Pancreas (tissue), 10 donors: ENCODE data around the gene SLC39A11. TPM values are rescaled to one million over a fixed set of nuclear protein-coding genes. Genes with fewer than 3 reads are reported as not detected.

Experiments used
- ATAC-seq, 4 donors: fragments of 200-7000 bp; cut with Tn5 transposase; one replicate each; pipeline versions ENCODE4 v1.8.0 to v1.9.1; 2020; ENCODE audit warnings: mild to moderate bottlenecking in 4 of 4, moderate library complexity in 4 of 4
- DNase-seq, 6 donors: peaks; one replicate each; pipeline ENCODE4 v3.0.0-alpha.2; 2020
- FAIRE-seq: peaks from 2 replicates; lab custom pipeline; 2012; peaks lifted over from hg19 to GRCh38; lab: Jason Lieb, UNC
- H3K27ac ChIP-seq, 4 donors: fragments of 200-600 bp; sonication (generic); 1 replicate in 3 of 4; 2 replicates in 1 of 4; pipeline versions ENCODE4 v1.5.0 to v1.8.0; 2020
- H3K27me3 ChIP-seq, 4 donors: fragments of 200-600 bp; one replicate each; pipeline ENCODE4 v1.8.0; 2021
- H3K36me3 ChIP-seq, 3 donors: fragments of 200-600 bp; sonication (generic) in 1 of 3; one replicate each; pipeline versions ENCODE4 v1.5.0 to v1.8.0; 2020 to 2021
- H3K4me1 ChIP-seq, 3 donors: fragments of 200-600 bp; one replicate each; pipeline ENCODE4 v1.8.0; 2021
- H3K4me3 ChIP-seq, 4 donors: fragments of 200-600 bp; sonication (generic) in 2 of 4; one replicate each; pipeline versions ENCODE4 v1.5.0 to v1.8.0; 2020 to 2021
- H3K9me3 ChIP-seq, 4 donors: fragments of 200-600 bp; one replicate each; pipeline ENCODE4 v1.8.0; 2021
- CTCF ChIP-seq, 4 donors: fragments of 200-600 bp; sonication (generic) in 3 of 4; IDR thresholded peaks; one replicate each; pipeline versions ENCODE4 v1.5.0 to v1.8.0; 2021; ENCODE audit warnings: antibody characterized with exemption in 4 of 4
- WGBS, 2 donors: extraction: QIAGEN DNeasy Blood & Tissue Kit; methylation state at CpG; one replicate each; pipeline ENCODE4 v1.1.7; 2013; 5-methylcytosine and 5-hydroxymethylcytosine counted together
- intact Hi-C, 3 donors: fragments of 100-400 bp; cut with DNase I; formaldehyde crosslinking; loops; one replicate each; pipeline versions ENCODE4 v1.11.1 to v1.14.2; 2022
- polyA plus RNA-seq, 2 donors: library from polyadenylated mRNA; stranded (reverse); fragments of 200-250 nt; gene quantifications; one replicate each; pipeline ENCODE4 v1.2.3, GENCODE V29; 2013
- total RNA-seq, 6 donors: library from RNA; stranded (reverse); fragmentation: NEBNext Ultra II Directional in 4 of 6; extraction: Animal tissue kit (Norgen Biotek cat#: 25700) in 4 of 6; gene quantifications; one replicate each; pipeline versions ENCODE4 v1.2.1 to v1.2.4, GENCODE V29; 2021 to 2023
- donor health status: healthy with polysubstance abuse.
- donor health status: DM: no; HTN: no; CAD: no; lungs with moderate emphysema.
- donor health status: DM: no; HTN: no; CAD: no.
- donor health status: control.
- donor health status: control.
- donor health status: Bipolar disorder and iron deficiency.
- donor health status: DM: yes; HTN: yes; CAD: no.
- donor health status: DM: no; HTN: no; CAD: no.
- donor health status: DM: no; HTN: no; CAD: no.
- donor health status: DM: yes; HTN: yes; CAD: no.

The SLC39A11 gene
- total and polyA plus RNA-seq, 8 donors: 7.9 to 32.9 (median 19.9) TPM

GRCh38 chr17:72732893-72733618, 359.4 kb downstream of the SLC39A11 start:
- H3K4me1 ChIP-seq: no peaks in the 10 kb centered on the region
- no peak for FAIRE-seq
- no peaks in the 10 kb centered on the region for H3K27me3 ChIP-seq
- H3K36me3 ChIP-seq: peaks cover 0 to 5% (median 0%) of the 10 kb centered on the region in 3 donors
- intact Hi-C loops: no loop called here
- no peak overlapping the region for H3K27ac ChIP-seq
- ATAC-seq: no peak
- no peak for DNase-seq
- TF ChIP-seq CTCF (IDR thresholded peaks at IDR 0.05): no peak
- no peak overlapping the region for H3K4me3 ChIP-seq
- WGBS, 2 donors: 92 to 94% methylated on average over 8 of the region's 8 CpGs
- H3K9me3 ChIP-seq: no peaks in the 10 kb centered on the region

- ATAC-seq (no peak), FAIRE-seq (no peak), DNase-seq (no peak)
- Histone ChIP-seq H3K4me1 (no peaks in the 10 kb centered on the region), H3K9me3 (no peaks in the 10 kb centered on the region), H3K36me3 (no peaks in the 10 kb centered on the region), H3K27ac (no peak overlapping the region), H3K4me3 (no peak overlapping the region), H3K27me3 (no peaks in the 10 kb centered on the region)
- WGBS, 2 donors: 63 to 73% methylated on average over 7 of the region's 7 CpGs
- intact Hi-C loops: no loop called here
- TF ChIP-seq CTCF (IDR thresholded peaks at IDR 0.05): no peak
Observed at GRCh38 chr17:72730077-72730476, 362.4 kb downstream of the SLC39A11 start.

GRCh38 chr17:72726936-72727335, 365.6 kb downstream of the SLC39A11 start:
- TF ChIP-seq CTCF (IDR thresholded peaks at IDR 0.05): no peak
- ATAC-seq (no peak), DNase-seq (no peak), FAIRE-seq (no peak)
- intact Hi-C loops: loop anchor here in 2 of 3 donors (5.0 to 10.0 kb wide), 3 partner anchors 430 to 638 kb away; a partner anchor contains a TSS
- Histone ChIP-seq H3K9me3 (no peaks in the 10 kb centered on the region), H3K36me3 (no peaks in the 10 kb centered on the region), H3K27ac (no peak overlapping the region), H3K27me3 (no peaks in the 10 kb centered on the region), H3K4me3 (no peak overlapping the region), H3K4me1 (no peaks in the 10 kb centered on the region)
- 84% methylated on average over 9 of the region's 9 CpGs for WGBS, 2 donors

- Histone ChIP-seq H3K4me1 (no peaks in the 10 kb centered on the region), H3K27ac (no peak overlapping the region), H3K4me3 (no peak overlapping the region), H3K9me3 (no peaks in the 10 kb centered on the region), H3K27me3 (no peaks in the 10 kb centered on the region), H3K36me3 (no peaks in the 10 kb centered on the region)
- ATAC-seq (peak; percentile 79 to 89 (median 83)), FAIRE-seq (no peak), DNase-seq (peak; percentile 26 to 82 (median 52))
- 20 to 26% methylated on average over 10 of the region's 10 CpGs for WGBS, 2 donors
- TF ChIP-seq CTCF (IDR thresholded peaks at IDR 0.05): peak; percentile 62 to 79 (median 74)
- intact Hi-C loops: loop anchor here in 2 of 3 donors (5.0 to 10.0 kb wide), 3 partner anchors 432 to 639 kb away; a partner anchor contains a TSS
Observed at GRCh38 chr17:72725433-72726068, 366.9 kb downstream of the SLC39A11 start.
